ENCODE data around the gene DCC.
"Not testable (repeated sequence)": the region's sequence is repeated elsewhere in the genome, so short reads cannot be mapped to it uniquely, and the experiment has no call there.

Gene DCC

DNA sequence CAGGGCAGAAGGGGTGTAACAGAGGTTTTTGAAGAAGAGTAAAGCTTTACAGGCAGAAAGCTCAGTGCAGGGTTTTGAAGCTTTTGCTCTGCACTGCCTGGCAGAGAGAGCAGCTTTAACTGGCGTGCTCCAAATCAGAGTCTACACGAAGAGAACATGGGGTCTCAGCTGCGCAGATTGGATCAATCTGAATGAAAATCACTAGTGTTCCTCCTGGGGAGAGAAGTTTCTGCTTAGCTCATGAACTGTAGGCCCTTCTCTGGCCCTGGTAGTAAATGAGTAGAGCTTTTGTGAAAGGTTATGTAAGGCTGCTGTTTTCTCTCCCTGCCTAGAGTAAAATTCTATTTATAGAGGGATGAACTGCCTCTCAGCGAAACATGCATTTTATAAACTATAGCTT is 13.6 kb downstream of the DCC start:
- DNase-seq = no peak

DNA sequence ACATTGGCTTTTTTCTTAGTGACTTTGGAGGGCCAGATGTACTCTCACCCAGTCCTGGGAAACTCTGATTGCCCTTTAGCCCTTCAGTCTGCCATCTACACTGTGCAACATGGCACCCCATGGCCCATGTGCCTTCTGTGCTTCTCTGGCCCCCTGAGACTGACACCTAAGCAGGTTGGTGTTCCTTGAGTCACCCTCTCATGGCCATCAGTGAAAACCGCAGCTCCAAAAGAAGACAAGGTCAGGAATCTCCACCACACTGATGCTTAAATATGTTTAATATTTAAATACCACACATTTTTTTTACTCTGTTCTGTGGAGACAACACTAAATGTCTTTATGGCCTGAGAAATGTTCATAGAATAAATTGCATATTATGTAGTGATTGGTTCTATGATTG is 23.9 kb downstream of the DCC start:
- no peak for DNase-seq

DNA sequence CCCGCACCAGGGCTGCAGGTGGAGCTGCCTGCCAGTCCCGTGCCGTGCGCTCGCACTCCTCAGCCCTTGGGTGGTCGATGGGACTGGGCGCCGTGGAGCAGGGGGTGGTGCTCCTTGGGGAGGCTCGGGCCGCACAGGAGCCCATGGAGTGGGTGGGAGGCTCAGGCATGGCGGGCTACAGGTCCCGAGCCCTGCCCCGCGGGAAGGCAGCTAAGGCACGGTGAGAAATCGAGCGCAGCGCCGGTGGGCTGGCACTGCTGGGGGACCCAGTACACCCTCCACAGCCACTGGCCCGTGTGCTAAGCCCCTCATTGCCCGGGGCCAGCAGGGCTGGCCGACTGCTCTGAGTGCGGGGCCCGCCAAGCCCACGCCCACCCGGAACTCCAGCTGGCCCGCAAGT is 26.9 kb downstream of the DCC start:
- not testable (repeated sequence) for DNase-seq

DNA sequence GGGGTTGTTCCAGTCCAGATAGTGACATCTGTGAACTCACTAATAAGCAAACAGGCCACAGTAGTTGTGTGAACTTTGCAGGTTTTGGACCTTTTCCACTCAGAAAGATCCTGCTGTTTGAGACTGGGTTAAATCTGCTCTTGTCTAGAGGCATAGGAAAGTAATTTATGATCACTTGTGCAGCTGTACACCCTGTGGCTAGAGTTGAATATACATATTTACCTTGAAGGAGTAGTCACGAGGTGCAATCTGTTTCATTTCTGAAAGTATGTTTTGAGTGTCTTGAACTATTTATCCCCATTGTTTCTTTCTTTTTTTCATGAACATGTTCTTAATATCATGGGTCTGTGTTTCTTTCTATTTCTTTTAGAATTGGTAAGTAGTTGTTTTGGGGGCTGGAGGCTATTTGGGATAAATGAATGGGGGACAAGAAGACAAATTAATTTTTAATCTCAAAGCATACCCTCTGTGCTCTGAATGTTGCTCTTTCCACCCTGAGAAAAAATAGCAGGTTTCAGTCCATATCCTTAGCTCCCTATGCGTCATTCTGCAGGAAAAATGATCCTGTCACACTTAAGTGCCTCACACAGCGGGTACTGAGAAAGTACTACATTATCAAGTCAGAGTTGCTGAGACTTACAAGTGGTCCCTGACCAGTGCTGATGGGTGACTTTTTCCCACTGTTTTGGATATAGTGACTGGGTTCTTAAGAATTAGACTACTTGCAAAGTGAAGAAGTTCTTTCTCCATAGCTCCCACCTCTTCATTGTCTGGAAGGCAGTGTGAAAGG is 28.2 kb downstream of the DCC start:
- DNase-seq = no peak

DNA sequence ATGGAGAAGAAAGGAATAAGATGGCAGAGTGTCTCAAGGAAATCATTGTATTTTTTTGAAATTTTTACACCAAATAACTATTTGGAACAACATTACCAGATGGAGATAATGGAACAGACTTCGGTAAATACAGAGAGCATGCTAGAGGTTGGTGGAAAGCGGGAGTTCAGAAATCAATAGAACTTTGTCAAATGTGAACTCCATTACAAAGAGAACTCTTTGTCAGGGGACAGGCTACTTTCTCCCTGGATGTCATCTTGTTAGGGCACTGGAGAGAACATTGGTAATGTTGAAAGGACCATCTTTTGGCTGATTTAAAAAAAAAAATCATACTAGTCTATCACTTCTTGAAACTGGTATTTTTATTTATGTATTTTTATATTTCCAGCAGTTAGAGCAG is 30.8 kb downstream of the DCC start:
- no peak for DNase-seq

DNA sequence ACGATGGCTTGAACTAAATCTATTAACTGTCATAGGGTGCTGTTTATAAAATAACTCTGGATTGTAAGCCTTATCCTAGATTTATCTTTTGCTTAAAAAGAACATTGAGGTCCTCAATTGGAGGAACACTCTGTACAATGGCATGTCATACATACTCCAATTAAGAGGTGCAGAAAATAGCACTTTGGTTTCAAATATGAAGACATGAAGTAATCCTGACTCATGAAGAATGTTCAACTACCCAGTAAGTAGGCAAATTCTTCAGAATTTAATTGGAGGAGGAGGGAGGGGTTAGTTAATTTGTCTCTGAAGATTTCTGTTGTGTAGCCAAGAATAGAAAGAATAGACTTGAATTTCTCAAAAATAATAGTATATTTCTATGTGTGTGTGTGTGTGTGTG is 36.1 kb downstream of the DCC start:
- DNase-seq = no peak

DNA sequence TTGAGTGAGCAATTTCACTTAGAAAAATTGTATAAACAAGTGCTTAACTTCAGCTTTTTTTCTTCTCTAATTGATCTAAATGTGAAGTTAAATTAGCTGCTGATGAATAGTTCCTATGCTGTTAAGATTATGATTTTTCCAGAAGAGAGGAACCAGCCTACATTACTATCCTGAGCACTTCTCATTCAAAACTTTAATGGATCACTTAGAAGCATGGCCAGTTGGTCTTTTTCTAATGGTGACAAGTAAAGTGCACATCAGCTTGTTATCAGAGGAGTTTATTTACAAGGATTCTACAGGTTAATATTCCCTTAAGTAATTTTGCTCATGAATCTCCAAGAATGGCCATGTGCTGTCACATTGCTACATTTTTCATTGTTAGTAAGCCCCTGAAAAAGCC is 37.1 kb downstream of the DCC start:
- DNase-seq = no peak

DNA sequence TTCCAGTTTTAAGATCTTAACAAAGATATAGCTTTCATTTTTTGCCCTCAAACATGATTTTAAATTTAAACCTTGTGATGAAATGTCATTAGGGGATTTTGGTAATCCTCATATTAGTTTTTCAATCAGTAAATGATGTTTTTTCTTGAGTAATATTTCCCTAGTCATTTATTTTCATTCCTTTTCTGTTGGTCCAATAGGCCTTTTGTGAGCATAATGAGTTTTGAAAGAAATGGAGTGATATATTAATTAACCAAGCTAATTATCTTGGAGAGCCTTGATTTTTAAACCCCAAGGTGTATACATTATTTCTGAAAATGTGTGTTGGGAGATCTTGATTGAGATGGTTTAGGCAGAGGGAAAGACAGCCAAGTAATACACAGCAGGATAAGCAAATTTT is 46.3 kb downstream of the DCC start:
- no peak for DNase-seq

DNA sequence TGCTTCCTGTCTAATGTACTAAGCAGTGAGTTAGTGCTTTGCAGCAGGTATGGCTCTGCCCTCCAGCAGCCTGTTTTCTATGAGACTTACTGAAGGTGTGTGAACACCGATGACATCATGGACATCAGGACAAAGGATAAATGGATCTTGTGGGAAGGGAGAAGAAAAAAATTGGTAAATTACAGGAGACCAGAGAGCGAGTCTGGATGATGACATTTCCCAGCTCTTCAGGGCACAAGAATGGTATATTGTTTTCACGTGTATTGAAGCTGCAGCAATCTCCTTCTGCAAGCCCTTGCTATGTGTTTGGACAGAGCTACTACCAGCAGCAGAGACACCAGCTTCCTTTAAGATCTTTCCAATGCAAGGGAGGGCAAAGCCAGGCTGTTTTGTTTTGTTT is 47.2 kb downstream of the DCC start:
- DNase-seq = no peak

DNA sequence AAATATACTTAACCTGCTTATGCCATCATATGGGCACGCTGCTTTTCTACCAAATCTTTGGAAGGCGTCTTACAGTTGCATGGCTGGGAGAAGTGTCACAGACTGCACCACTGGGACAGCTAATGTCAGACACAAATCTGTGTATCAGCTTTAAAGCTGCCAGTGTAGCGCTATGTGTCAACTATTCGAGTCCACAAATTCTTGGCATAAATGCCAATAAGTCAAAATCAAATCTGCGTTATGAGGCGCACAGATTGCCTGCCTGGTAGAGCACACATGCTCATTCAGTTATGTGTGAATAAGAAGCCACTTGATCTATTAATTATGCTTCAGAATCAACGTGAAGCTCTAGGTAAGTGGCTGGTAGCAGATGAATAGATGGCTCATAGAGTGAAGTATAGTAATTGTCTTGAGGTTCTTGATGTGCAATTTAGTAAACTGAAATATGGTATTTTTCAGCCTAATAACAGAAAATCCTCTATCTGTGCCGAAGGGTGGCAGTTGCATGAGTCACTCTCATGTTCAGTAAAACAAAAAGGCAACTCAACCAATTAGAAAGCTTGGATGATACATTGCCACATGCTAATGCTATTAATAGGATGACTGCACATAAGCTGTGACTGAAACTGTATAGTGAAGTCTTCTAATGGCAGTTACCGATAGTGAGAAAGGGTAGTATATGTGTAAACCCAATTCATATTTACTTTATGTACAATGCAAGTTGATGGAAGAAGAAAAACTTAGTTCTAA is 52.0 kb downstream of the DCC start:
- no peak for DNase-seq

DNA sequence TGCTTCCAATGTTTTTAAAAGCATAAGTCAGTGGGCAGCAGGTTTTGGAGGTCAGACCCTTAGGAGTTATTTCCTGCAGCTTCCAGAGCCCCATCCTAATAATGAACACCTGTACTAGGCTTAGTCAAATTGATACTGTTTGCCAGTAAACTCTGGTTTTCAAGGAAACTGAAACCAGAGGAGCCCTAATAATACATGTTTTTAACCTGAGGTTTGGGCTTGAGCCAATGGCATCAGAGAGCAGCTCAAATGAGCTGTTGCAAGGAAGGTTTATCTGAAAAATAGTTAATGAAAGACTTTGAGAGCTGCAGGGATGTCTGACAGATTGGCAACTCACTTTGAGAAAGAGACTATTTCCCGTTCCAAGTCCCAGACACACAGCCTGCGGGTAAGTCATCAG is 54.6 kb downstream of the DCC start:
- no peak for DNase-seq

DNA sequence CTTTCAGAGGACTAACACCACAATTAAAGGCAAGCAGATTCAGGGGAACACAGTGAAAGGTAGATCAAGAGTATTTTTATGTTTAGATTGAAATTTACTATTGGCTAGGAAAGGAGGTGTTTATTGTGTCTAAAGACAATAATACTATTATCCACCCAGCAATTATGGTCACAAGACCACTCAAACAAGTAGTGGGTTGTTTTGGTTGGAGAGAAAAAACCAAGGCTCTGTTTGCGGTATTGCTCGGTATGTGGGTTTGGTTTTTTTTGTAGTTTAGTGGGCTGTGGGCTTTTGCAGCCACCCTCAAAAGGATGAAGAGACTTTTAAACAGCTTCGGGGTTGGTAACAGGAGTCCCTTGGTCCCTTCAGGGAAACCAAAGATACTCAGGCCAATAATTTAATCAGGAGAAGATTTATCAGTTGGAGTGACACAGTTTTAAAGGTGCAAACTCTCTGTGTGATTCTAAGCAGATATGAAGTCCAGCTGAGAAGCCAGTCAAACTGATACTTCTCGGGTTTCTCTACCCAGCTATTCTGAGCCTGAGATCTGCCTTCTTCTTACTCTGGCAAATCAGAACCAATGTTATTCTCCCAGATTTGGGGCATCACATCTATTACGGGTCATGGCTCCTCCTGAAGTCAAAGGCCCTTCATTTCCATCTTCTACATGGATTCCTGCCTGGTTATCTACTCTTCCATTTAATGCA is 55.3 kb downstream of the DCC start:
- DNase-seq = no peak

DNA sequence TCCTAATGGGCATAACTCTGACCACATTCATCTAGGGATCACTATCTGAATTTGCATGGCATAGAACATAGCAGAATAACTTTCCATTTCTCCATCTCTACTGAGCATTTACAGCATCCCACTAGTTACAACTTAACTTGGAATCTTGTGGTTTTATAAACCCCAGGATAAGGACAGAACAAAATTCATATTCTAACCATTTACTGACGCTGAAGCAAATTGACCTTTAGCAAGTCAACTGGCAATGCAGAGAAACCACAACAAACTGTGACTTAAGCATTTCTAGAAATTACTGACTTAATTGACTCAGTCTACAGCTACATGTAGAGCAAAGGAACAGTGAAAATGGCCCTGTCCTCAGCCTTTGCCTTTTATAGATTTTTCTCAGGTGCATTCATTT is 61.2 kb downstream of the DCC start:
- no peak for DNase-seq

DNA sequence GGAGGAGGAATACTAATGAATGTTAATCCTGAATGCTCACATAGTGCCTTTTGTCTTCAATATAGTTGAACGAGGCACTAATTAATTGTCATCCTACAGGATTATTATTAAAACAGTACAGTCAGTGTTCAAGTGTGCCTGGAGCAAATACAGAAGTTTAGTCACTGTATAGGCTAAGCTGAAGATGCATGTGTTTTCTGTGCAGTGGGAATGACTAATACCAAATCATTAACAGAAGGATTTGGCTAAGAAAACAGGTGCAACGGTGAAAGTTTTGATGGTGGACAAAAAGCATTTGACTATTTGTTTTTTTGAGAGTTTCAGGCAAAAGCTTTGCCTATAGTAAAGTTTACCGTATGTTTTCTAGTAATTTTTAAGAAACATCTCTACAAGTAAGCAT is 62.8 kb downstream of the DCC start:
- DNase-seq = no peak

DNA sequence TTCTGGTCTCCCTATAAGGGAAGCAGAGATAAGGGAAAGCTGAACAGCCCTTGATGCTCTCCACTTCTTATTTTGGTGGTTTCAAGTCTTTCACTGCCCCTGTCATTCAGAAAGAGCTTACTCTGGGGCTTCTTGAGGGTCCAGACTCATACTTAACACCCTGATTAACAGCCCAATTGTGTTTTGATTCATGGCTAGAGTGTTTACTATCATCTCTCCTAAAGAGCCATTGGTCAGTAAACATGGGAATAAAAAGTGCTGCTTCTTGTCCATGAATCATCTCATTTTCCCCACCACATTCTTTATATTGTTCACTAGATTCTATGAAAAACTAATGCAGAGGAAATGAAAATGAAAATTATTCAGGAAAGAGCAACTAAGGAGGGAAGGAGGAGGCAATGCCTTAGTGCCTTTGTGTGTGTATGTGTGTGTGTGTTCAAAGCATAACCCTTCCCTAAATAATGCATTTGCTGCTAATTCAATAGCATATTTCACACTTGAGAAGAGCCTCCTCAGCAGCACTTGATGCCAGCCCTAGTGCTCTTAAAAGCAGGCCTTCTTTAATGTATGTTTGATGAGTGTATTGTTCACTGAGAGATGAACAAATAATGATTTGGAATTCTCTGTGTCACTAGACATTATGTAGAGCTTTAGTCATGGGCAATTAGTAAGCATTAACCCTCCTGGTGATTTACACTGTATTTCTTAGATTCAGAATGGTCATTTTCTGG is 63.5 kb downstream of the DCC start:
- DNase-seq = no peak

DNA sequence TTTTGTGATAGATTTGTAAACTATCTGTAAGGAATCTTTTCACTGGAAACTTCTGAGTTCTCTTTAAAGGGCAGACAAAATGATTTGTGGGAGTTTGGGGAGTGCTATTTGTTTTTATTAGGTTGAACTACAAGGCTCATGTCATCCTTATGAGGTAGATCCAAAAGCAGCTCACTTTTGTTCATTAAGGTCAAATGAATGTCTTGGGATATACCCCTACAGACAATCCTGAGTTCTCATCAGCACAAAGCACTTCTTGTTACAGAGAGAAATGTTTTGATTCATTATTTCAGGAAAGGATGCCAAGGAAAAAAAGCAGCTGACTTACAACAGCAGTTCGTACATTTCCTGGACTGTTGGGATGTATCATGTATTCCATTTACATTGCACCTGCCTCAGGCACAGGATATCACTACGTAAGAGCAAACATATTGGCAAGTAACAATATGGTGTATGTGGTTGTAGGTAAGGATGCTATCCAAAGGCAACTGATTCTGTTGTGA is 68.9 kb downstream of the DCC start:
- no peak for DNase-seq

DNA sequence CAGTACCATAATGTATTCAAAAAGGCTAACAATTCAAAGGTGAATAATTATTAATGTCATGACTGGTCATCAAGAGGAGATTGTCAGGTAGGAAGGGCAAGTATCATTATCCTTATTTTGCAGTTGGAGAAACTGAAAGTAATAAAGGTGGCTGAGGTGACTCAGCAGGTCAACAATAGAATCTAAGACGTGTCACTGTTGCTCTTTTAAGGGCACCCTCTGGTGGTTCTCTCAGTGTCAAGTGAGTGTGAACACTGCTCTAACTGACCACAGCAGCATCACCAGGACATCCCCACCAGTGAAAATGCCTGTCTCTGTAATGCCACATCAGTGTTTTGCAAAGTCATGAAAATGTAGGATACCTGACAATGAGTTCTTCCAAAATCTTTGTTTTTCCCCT is 69.7 kb downstream of the DCC start:
- no peak for DNase-seq

DNA sequence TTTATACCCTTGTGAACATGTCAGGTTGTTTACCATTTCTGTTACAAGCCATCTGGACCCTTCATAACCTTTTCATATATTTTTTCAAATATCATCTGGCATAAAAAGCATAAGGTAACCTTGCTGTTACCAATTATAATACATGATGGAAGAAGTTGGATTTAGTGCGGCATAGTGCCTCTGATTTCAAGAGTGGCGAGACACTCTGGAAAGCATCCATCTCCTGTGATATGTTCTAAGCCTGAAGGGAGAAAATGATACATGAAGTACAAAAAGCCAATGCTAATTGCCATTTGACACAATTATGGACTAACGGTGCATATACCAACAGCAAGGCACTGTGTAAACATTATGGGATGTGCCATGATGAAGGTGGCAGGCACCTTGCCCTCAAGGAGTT is 75.1 kb downstream of the DCC start:
- no peak for DNase-seq

DNA sequence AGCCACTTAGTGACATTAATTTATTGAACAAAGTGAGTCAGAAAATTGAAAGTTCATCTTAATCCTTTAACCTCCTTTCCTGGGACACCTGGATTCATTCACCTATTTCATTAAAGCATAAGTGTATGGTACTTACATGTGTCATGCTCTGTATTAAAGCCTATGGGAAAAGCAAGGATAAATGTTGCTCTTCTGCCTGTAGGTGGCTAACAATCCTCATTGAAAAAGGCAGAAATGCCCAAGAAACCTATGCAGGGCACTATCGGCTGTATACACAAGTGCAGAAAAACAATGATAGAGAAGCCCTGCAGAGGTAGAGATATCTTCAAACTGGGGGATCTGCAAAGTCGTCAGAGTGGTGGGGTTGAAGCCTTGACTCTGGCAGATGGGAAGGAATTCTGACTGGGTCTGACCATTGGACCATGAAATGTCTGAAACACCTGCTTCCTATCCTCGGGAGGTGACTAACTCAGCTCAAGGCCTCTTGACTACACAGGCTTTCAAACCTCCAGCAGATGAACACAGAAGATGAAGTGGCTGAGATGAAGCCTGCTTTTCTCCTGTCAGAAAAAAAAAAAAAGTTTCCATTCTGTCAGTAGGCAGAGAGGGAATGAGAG is 83.1 kb downstream of the DCC start:
- DNase-seq = no peak

DNA sequence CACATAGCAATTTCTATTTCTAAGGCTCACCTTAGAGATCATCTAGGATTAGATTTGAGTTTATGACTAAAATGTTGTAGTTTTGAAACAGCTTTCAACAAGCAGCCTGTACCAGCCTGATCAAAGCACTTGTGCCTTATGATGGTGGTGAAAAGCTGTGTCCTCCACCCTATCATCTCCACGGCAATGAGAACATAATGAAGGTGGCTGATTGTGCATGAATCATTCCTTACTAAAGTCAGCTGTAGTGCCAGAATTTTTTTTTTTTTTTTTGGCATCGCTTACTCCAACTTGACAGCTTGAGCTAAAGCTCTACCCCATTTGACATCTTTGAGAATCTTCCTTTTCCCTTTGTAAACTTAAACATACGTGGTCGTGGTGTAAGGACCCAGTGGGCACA is 86.0 kb downstream of the DCC start:
- DNase-seq = no peak

DNA sequence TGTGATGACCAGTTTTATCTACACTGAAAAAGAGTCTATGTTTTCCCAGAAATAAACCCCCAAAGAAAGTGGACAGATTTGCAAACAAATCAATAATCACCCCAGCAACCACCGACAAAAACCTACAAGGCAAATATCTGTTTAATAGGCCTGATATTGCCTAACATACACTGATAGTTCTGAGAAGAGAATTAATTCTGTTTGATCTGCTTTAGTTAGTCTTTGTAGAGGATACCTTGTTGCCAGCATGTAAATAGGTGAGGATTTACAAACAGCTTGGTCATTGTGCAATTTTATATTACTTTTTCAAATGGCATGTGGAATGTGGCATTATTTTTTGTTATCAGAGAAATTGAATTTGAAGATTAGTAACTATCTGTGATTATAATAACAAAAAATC is 86.5 kb downstream of the DCC start:
- DNase-seq = no peak

DNA sequence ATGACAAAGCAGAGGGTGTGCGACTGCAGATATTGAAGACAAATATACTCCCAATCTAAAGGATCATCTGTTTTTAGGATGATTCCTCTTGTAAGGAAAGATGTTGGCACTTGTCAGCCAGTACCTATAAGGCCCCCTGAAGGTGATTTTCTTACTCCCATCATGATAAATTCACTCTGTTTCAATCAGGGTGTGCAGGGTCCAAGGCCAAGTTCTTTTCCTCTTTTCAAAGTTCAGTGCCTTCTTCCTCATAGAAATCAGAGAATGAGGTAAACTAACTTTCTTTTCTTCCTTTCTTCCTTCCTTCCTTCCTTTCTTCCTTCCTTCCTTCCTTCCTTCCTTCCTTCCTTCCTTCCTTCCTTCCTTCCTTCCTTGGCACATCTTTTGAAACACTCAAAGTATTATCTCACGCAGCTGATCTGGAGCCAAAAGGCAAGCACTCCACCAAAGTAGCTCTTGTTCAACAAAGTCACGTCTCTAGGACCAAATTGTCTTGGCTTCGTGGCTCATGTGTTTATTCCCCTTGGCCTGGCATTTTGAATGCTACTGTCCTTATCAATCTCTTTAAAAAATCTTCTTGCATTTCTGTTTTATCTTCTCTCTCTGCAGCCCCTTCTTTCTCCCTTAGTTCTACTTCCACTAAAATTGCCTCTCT is 87.7 kb downstream of the DCC start:
- no peak for DNase-seq

Measured in NK-92 treated with Interleukin-12 subunit alpha and Interleukin-12 subunit beta, amount 100 ng/mL, for 24 hours (cell line).